NCI-H187 treated with DMSO at 0.1 percent for 48 hours (cell line): Measurements from ENCODE around the gene ARHGAP1.

Experiments used
- DNase-seq: peaks from one replicate; lab custom pipeline; 2025; lab: John Stamatoyannopoulos, UW

ARHGAP1 gene

DNA sequence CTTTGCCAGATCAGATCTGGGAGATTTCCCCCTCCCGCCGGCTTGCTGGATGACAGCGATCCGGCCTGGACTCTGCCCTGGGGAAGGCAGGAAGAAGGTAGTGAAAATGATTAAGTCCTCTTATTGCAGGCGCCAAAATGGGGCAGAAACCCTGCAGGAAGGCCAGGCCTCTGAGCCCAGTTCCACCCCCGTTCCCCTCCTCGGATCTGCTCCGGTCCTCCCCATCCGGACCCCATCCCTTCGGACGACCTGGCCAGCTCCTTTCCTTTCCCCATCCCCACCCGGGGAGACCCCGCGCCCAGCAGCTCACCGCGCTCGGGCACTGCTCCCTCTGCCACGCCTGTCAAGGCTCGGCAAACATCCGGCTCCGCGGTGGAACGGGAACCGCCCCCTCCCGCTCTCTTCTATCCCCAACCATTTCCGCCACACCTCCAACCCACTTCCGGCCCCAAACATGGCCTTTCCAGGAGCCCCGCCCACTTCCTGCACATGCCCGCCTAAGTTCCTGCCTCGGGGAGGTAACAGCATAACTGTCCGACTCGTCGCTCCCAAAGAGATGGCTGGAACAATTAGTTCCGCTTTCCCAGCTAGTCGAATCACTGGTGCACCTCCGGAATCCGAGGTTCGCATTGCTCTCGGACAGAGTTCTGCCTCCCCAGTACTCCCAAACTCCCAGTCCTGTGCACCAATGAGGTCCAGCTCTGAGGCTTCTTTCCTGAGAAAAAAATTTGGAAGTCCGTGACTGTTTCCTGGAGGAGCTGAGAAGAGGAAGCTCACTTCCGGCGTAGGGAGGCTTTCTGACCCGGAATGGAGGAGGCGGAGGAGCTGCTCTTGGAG lies at the start of gene ARHGAP1, which contains the start of gene ZNF408:
Gene ARHGAP1, minus strand, starts transcription at position 379 of the 837 bp plus-strand sequence. CDS start 4,512 bp downstream, outside the sequence.
Gene ZNF408, plus strand, starts transcription at position 791 of the 837 bp plus-strand sequence. Its CDS starts 17 bp downstream, at position 808.
- peak; percentile 95 for DNase-seq

- no peak for DNase-seq
These were observed 46.7 kb upstream of the ARHGAP1 start for GRCh38 chr11:46747150-46747549.

DNA sequence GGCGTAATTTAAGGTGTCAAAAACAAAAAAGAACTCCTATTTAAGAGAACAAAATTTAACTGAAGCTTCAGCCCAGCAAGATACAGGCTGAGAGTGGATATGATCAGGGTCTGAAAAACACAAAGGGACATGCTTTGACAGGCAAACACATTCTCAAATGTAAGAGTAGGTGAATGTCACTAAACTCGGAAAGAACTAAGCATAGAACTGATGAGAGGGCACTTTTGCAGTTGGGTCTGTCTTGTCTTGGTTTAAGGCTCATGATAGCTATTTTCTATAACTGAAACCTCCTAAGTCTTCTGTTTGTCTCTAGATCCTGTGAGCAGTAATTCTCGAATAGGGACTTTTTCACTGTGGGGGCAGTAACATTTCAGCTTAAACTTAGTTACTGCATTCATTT lies 45.6 kb upstream of the ARHGAP1 start:
- DNase-seq: no peak

DNA sequence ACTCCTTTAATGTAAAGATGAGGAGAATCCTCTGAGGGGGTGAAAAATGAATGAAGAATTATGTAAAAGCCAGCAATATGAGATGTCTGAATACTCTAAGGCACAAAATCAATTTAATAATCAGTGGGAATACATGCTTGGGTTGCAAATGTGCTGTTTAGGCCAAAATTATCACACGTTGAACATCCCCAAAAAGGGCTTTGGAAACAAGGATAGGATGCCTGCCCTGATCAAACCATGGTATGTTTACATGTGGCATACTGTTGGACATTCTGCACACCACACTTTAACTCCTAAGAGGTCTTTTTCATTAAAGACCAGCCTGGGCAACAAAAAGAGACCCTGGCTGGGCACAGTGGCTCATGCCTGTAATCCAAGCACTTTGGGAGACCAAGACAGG lies 44.9 kb upstream of the ARHGAP1 start:
- no peak for DNase-seq

- DNase-seq: no peak
These were observed 43.4 kb upstream of the ARHGAP1 start for GRCh38 chr11:46743693-46744339.

DNA sequence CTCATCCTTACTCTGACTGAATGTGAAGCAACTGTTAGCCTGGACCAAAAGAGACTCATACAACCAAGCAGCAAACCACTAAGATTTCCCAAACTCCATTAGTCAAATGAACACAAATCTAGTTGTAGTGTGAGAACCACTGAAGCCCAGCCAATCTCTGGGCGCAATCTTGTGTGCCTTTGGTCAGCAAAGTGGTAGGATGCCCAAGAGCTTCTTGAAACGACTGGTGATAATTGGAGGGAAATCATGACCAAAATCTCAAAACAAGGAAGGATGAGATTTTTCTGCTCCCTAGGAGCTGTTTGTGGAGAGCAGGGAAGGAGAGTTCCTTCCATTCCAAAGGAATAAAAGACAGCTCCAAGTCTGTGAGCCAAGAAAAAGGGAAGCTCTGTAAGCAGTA lies 42.6 kb upstream of the ARHGAP1 start:
- DNase-seq: no peak

GRCh38 chr11:46741600-46742484 lies 41.4 kb upstream of the ARHGAP1 start:
- DNase-seq: no peak

DNA sequence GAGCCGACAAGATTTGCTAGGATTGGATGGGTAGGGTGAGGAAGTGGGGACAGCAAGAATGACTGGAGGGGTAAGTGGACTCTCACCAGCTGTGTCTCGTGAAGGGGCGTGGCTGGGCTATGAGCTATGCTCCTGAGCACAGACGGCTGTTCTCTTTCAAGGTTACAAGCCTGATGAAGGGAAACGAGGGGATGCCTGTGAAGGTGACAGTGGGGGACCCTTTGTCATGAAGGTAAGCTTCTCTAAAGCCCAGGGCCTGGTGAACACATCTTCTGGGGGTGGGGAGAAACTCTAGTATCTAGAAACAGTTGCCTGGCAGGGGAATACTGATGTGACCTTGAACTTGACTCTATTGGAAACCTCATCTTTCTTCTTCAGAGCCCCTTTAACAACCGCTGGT lies 38.5 kb upstream of the ARHGAP1 start:
- no peak for DNase-seq

DNA sequence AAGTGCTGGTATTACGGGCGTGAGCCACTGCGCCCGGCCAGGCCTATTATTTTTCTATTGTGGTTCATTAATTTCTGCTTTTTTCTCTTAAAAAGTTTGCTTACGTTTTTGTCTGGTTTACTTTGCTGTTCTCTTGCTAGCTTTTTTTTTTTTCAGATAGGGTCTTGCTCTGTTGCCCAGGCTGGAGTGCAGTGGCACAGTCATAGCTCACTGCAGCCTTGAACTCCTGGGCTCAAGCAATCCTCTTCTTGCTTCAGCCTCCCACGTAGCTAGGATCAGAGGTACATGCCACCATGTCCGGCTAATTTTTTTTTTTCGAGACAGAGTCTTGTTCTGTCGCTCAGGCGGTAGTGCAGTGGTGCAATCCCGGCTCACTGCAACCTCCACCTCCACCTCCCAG lies 37.3 kb upstream of the ARHGAP1 start:
- DNase-seq: no peak

- DNase-seq: no peak
These were observed 36.2 kb upstream of the ARHGAP1 start for GRCh38 chr11:46736615-46737014.

DNA sequence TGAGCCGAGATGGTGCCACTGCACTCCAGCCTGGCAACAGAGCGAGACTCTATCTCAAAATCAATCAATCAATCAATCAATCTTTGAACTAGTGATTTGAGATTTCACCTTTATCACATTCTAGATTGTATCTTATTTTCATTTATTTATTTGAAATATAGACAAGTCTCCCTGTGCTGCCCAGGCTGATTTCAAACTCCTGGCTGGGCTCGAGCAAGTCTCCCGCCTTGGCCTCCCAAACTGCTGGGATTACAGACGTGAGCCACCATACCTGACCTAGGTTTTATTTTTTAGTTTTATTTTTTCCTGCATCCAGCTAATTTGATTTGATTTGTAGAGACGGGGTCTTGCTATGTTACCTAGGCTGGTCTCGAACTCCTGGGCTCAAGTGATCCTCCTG lies 35.7 kb upstream of the ARHGAP1 start:
- DNase-seq: no peak

DNA sequence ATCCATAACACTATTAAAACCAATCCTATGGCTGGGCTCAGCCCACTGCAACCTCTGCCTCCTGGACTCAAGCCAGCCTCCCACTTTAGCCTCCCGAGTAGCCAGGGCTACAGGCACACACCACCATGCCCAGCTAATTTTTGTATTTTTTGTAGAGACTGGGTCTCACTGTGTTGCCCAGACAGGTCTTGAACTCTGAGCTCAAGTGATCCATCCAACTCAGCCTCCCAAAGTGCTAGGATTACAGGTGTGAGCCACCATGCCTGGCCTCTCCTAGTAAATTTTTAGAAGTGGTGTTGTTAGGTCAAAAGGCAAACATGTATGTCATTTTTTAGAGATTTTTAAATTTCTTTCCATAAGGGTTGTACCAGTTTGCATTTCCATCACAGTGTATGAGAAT lies 32.8 kb upstream of the ARHGAP1 start:
- no peak for DNase-seq

- DNase-seq: no peak
These were observed 31.1 kb upstream of the ARHGAP1 start for GRCh38 chr11:46731545-46731944.

DNA sequence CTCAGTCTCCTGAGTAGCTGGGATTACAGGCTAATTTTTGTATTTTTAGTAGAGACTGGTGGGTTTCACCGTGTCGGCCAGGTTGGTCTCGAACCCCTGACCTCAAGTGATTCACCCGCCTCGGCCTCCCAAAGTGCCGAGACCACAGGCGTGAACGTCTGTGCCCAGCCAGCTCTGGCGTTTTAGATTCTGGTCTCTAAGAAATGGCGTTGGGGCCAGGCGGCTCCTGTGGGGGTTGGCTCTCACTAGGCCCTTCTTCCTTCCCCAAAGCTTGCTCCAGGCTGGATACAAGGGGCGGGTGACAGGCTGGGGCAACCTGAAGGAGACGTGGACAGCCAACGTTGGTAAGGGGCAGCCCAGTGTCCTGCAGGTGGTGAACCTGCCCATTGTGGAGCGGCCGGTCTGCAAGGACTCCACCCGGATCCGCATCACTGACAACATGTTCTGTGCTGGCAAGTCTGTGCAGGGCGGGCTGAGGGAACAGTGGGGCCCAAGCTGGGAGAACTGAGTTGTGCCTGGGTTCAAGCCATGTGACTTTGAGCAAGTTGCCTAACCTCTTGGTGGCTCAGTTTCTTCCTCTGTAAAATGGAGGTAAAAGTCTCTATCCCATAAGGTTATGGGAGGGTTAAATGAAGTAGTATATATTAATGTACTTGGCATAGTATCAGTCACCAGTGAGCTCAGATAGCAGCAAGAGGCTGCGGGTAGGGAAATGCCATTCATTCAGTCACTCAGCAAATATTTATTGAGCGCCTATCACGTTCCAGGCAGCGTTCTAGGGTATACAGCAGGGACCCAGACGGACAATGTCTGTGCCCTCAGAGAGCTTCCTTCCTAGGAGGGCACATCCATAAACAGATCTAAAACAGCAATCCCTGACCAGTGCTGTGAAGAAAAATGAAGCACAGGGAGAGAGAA lies 28.9 kb upstream of the ARHGAP1 start:
- no peak for DNase-seq

- no peak for DNase-seq
These were observed 28.2 kb upstream of the ARHGAP1 start for GRCh38 chr11:46728659-46729040.

- DNase-seq: no peak
These were observed 27.7 kb upstream of the ARHGAP1 start for GRCh38 chr11:46727952-46728658.

- no peak for DNase-seq
These were observed 25.9 kb upstream of the ARHGAP1 start for GRCh38 chr11:46726206-46726862.

DNA sequence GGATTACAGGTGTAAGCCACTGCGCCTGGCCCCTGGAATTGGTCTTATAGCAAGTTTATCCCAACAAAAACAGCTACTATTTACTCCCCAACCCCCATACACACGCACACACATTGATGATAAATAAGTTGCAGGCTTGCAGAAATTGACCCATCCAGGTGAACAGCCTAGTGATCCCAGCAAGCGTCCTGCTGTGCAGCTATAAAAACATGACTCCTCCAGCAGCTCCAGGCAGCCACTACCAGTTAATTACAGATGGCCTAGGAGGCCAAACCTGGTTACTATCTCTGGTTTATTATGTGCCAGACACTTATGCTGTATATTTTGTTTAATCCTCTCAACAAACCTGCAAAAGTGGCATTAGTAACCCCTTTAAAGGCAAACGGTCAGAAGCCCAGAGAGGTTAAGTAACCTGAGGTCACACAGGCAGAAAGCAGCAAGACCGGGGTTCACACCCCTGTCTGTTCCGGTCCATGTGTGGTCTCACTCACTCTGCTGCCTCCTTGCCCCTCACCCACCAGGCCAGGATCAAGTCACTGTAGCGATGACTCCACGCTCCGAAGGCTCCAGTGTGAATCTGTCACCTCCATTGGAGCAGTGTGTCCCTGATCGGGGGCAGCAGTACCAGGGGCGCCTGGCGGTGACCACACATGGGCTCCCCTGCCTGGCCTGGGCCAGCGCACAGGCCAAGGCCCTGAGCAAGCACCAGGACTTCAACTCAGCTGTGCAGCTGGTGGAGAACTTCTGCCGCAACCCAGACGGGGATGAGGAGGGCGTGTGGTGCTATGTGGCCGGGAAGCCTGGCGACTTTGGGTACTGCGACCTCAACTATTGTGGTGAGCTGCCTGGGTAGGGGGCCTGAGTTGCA lies 25.2 kb upstream of the ARHGAP1 start:
- no peak for DNase-seq

- no peak for DNase-seq
These were observed 23.7 kb upstream of the ARHGAP1 start for GRCh38 chr11:46724088-46724487.
